Tibial nerve (tissue), 4 donors: ENCODE data around the gene PRRC2B.

Experiments used
- CTCF ChIP-seq, 5 experiments: fragments of 200-600 bp in 3 of 5; fragments of 450-650 bp in 2 of 5; sonication (generic) in 3 of 5; IDR thresholded peaks; one replicate each; pipeline ENCODE4 v1.5.1; 2016 to 2019; ENCODE audit warnings: antibody characterized with exemption in 5 of 5, mild to moderate bottlenecking in 3 of 5, moderate library complexity in 2 of 5
- EP300 ChIP-seq, 2 donors: sonication (generic); formaldehyde crosslinking; IDR thresholded peaks; one replicate each; pipeline ENCODE4 v1.6.1; 2017; ENCODE audit warnings: antibody characterized with exemption in 2 of 2, mild to moderate bottlenecking in 1 of 2

DNA sequence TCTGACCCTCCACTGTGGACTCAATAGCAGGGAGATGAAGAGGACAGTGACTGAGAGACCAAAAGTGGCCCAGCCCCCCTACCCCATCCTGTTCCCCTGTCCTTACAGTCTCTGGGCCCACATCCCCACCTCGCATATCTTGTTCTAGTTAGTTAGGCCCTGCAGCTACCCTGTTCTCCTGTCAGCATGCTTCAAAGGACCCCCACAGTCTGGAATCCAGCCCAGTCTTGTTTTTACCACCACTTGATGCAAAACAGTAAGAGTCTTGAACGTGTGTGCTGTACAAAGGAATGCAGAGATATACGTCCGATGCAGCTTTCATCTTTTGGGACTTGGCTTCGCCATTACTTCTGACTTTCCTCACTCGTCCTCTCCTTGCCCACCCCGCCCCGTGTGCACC, 96.6 kb downstream of the PRRC2B start:
- TF ChIP-seq CTCF (IDR thresholded peaks at IDR 0.05) (no peak), EP300 (IDR thresholded peaks at IDR 0.05) (no peak)
